ENCODE data around the gene TNNC1. TPM values are rescaled to one million over a fixed set of nuclear protein-coding genes. Genes with fewer than 3 reads are reported as not detected.

The TNNC1 gene
- total and polyA plus RNA-seq, 12 donors = 1.1 to 42.0 (median 6.3) TPM

- H3K9me3 ChIP-seq (replicated peaks in 1 of 3) = no peaks in the 10 kb centered on the region
- intact Hi-C loops (cut with DNase I) = no loop called here
- no peak overlapping the region for H3K4me3 ChIP-seq
- peaks cover 12 to 19% of the 10 kb centered on the region in 2 donors for H3K4me1 ChIP-seq (replicated peaks in 1 of 2)
- WGBS, 4 donors = 90 to 96% (median 93%) methylated on average over 2 to 3 of the region's 3 CpGs
- no peaks in the 10 kb centered on the region for H3K27me3 ChIP-seq
- no peak overlapping the region for H3K27ac ChIP-seq
- H3K36me3 ChIP-seq (replicated peaks in 1 of 2) = peaks cover 0 to 75% of the 10 kb centered on the region in 2 donors
- peak in 2 of 7 donors; percentile 36 to 56 for DNase-seq
- no peak for TF ChIP-seq POLR2A (IDR thresholded peaks at IDR 0.05)
- no peak for TF ChIP-seq CTCF (IDR thresholded peaks at IDR 0.05)
Measured at GRCh38 chr3:52403955-52404354, 49.9 kb downstream of the TNNC1 start.

- Histone ChIP-seq H3K4me1 (replicated peaks in 1 of 2) (peaks cover 8 to 18% of the 10 kb centered on the region in 2 donors), H3K27ac (no peak overlapping the region), H3K9me3 (replicated peaks in 1 of 3) (no peaks in the 10 kb centered on the region), H3K36me3 (replicated peaks in 1 of 2) (peaks cover 0 to 75% of the 10 kb centered on the region in 2 donors), H3K4me3 (no peak overlapping the region), H3K27me3 (no peaks in the 10 kb centered on the region)
- intact Hi-C loops (cut with DNase I) = no loop called here
- peak in 1 of 7 donors; percentile 14 for DNase-seq
- TF ChIP-seq CTCF (IDR thresholded peaks at IDR 0.05) = no peak
- TF ChIP-seq POLR2A (IDR thresholded peaks at IDR 0.05) = no peak
- WGBS, 4 donors = 92 to 94% (median 93%) methylated on average over 18 to 19 of the region's 19 CpGs
Measured at GRCh38 chr3:52403271-52403841, 50.5 kb downstream of the TNNC1 start.

DNA sequence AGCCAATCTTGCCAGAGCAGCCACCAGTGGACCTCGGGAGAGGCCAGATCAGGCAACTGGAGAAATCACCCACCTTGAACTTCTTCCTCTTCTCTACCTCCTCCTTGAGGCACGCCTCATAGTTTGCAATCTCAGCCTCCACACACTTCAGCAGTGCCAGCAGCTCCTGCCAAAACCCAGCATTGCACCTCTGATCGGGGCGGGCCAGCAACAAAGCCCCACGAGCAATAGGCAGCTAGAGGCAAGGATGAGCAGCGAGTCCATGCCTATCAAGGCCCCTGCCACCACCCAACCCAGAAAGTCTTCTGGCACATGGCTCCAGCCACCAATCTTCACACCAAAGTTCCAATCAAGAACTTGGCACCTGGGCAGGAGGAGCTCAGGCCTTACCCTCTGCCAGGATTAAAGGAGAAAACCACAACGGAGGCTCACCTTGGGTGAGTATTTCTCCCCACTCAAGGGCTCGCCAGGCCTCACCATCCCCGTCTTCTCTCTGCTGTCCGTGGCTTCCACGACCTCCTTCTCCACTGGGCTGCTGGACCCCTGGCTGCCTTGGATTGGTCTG is 51.1 kb downstream of the TNNC1 start:
- WGBS, 4 donors = 84 to 96% (median 92%) methylated on average over 6 to 11 of the region's 11 CpGs
- H3K4me3 ChIP-seq = no peak overlapping the region
- TF ChIP-seq CTCF (IDR thresholded peaks at IDR 0.05) = no peak
- no peak for TF ChIP-seq POLR2A (IDR thresholded peaks at IDR 0.05)
- no peak overlapping the region for H3K27ac ChIP-seq
- peak in 1 of 7 donors; percentile 10 for DNase-seq
- peaks cover 0 to 73% of the 10 kb centered on the region in 2 donors for H3K36me3 ChIP-seq (replicated peaks in 1 of 2)
- intact Hi-C loops (cut with DNase I) = no loop called here
- no peaks in the 10 kb centered on the region for H3K27me3 ChIP-seq
- peaks cover 5 to 13% of the 10 kb centered on the region in 2 donors for H3K4me1 ChIP-seq (replicated peaks in 1 of 2)
- H3K9me3 ChIP-seq (replicated peaks in 1 of 3) = no peaks in the 10 kb centered on the region

DNA sequence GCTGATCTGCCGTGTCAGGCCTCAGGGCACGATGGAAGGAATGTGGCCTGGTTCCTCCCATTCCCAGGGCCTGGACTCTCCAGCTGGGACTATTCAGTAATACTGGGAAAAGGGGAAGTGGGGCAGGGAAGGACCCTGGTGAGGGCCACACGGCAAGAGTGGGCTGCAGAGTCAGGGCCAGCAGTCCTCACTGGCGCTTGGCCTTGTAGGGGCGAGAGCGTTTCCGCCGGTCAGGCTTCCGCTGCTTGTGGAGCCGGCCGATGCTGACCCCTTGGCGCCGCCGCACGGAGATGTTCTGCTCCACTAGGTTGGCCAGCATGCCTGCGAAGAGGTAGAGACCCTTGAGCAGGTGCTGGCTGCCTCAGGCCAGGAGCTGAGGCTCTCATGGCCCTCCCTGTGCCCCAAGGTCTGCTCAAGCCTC is 51.7 kb downstream of the TNNC1 start:
- 89 to 95% (median 92%) methylated on average over 6 to 16 of the region's 16 CpGs for WGBS, 4 donors
- intact Hi-C loops (cut with DNase I) = no loop called here
- no peaks in the 10 kb centered on the region for H3K9me3 ChIP-seq (replicated peaks in 1 of 3)
- TF ChIP-seq CTCF (IDR thresholded peaks at IDR 0.05) (no peak), POLR2A (IDR thresholded peaks at IDR 0.05) (no peak)
- H3K4me1 ChIP-seq (replicated peaks in 1 of 2) = peaks cover 0 to 7% of the 10 kb centered on the region in 2 donors
- DNase-seq = no peak
- H3K27me3 ChIP-seq = no peaks in the 10 kb centered on the region
- no peak overlapping the region for H3K27ac ChIP-seq
- peaks cover 0 to 66% of the 10 kb centered on the region in 2 donors for H3K36me3 ChIP-seq (replicated peaks in 1 of 2)
- no peak overlapping the region for H3K4me3 ChIP-seq

Data from adrenal gland (tissue), 12 donors.